GM12801 (cell line): Measurements from ENCODE around the gene MAP1LC3B2.

ENCODE experiments used
- CTCF ChIP-seq: IDR thresholded peaks from one replicate; pipeline ENCODE4 v1.5.1; 2011; ENCODE audit warnings: control low read depth; ENCODE audit not compliant: insufficient read length; ENCODE audit errors: extremely low read depth

MAP1LC3B2 gene

GRCh38 chr12:116538076-116538591 is 21.0 kb upstream of the MAP1LC3B2 start:
- TF ChIP-seq CTCF, result no peak

- TF ChIP-seq CTCF, result no peak
These were observed 20.4 kb upstream of the MAP1LC3B2 start for GRCh38 chr12:116538682-116539305.

- no peak for TF ChIP-seq CTCF
These were observed 19.8 kb upstream of the MAP1LC3B2 start for GRCh38 chr12:116539361-116539771.

GRCh38 chr12:116539905-116540482 is 19.2 kb upstream of the MAP1LC3B2 start:
- TF ChIP-seq CTCF, result no peak

- no peak for TF ChIP-seq CTCF
These were observed 18.5 kb upstream of the MAP1LC3B2 start for GRCh38 chr12:116540622-116541152.

- no peak for TF ChIP-seq CTCF
These were observed 17.4 kb upstream of the MAP1LC3B2 start for GRCh38 chr12:116541547-116542344.

GRCh38 chr12:116542345-116542956 is 16.7 kb upstream of the MAP1LC3B2 start:
- no peak for TF ChIP-seq CTCF
